ENCODE data around the gene CST9L. TPM values are rescaled to one million over a fixed set of nuclear protein-coding genes. Genes with fewer than 3 reads are reported as not detected.
A peak's percentile ranks its signal among the peaks of the same experiment; 100 is the strongest.

The CST9L gene
- total RNA-seq, 4 donors from 2014 or later = not detected

- Histone ChIP-seq H3K4me3 (no peak overlapping the region), H3K9me3 (no peaks in the 10 kb centered on the region), H3K27me3 (no peaks in the 10 kb centered on the region), H3K27ac (no peak overlapping the region), H3K36me3 (no peaks in the 10 kb centered on the region), H3K4me1 (no peaks in the 10 kb centered on the region)
- DNase-seq (ENCODE audit: low spot score in 2 of 2) = no peak
- 70% methylated on average over 2 of the region's 2 CpGs for WGBS
- TF ChIP-seq EP300 (IDR thresholded peaks at IDR 0.05) = no peak
- no peak for TF ChIP-seq POLR2AphosphoS5 (IDR thresholded peaks at IDR 0.05)
- no peak for TF ChIP-seq POLR2A (IDR thresholded peaks at IDR 0.05)
- no peak for TF ChIP-seq CTCF (IDR thresholded peaks at IDR 0.05)
Measured at GRCh38 chr20:23596579-23597250, 28.4 kb upstream of the CST9L start.

- no peaks in the 10 kb centered on the region for H3K36me3 ChIP-seq
- TF ChIP-seq EP300 (IDR thresholded peaks at IDR 0.05) (no peak), CTCF (IDR thresholded peaks at IDR 0.05) (no peak), POLR2A (IDR thresholded peaks at IDR 0.05) (no peak), POLR2AphosphoS5 (IDR thresholded peaks at IDR 0.05) (no peak)
- H3K9me3 ChIP-seq = no peaks in the 10 kb centered on the region
- WGBS = 94% methylated on average over 1 of the region's 1 CpG
- H3K4me1 ChIP-seq = no peaks in the 10 kb centered on the region
- no peak for DNase-seq (ENCODE audit: low spot score in 2 of 2)
- H3K27ac ChIP-seq = no peak overlapping the region
- no peaks in the 10 kb centered on the region for H3K27me3 ChIP-seq
- H3K4me3 ChIP-seq = no peak overlapping the region
Measured at GRCh38 chr20:23595941-23596340, 27.7 kb upstream of the CST9L start.

GRCh38 chr20:23588434-23589403 is 20.4 kb upstream of the CST9L start:
- peaks cover 8% of the 10 kb centered on the region for H3K27me3 ChIP-seq

GRCh38 chr20:23587631-23588030 is 19.3 kb upstream of the CST9L start:
- peaks cover 8% of the 10 kb centered on the region for H3K4me1 ChIP-seq
- no peak for TF ChIP-seq CTCF (IDR thresholded peaks at IDR 0.05)
- no peak for TF ChIP-seq EP300 (IDR thresholded peaks at IDR 0.05)
- TF ChIP-seq POLR2A (IDR thresholded peaks at IDR 0.05) = no peak
- TF ChIP-seq POLR2AphosphoS5 (IDR thresholded peaks at IDR 0.05) = no peak

More at GRCh38 chr20:23588434-23589403, 20.4 kb upstream of the CST9L start:
- peaks cover 8% of the 10 kb centered on the region for H3K4me1 ChIP-seq
- DNase-seq (ENCODE audit: low spot score in 2 of 2) = no peak
- no peak overlapping the region for H3K4me3 ChIP-seq
- TF ChIP-seq CTCF (IDR thresholded peaks at IDR 0.05) (no peak), POLR2AphosphoS5 (IDR thresholded peaks at IDR 0.05) (no peak), POLR2A (IDR thresholded peaks at IDR 0.05) (no peak), EP300 (IDR thresholded peaks at IDR 0.05) (no peak)
- no peaks in the 10 kb centered on the region for H3K9me3 ChIP-seq
- H3K36me3 ChIP-seq = no peaks in the 10 kb centered on the region
- WGBS = 92% methylated on average over 10 of the region's 10 CpGs
- no peak overlapping the region for H3K27ac ChIP-seq

More at GRCh38 chr20:23587631-23588030, 19.3 kb upstream of the CST9L start:
- Histone ChIP-seq H3K9me3 (no peaks in the 10 kb centered on the region), H3K4me3 (no peak overlapping the region), H3K27me3 (peaks cover 8% of the 10 kb centered on the region), H3K36me3 (no peaks in the 10 kb centered on the region), H3K27ac (no peak overlapping the region)
- WGBS = 83% methylated on average over 5 of the region's 7 CpGs
- DNase-seq (ENCODE audit: low spot score in 2 of 2) = peak in 1 of 2 donors; percentile 46
